HTERT RPE-1 (cell line): ENCODE measurements around the gene TRIM72.
"Not testable (repeated sequence)": the region's sequence is repeated elsewhere in the genome, so short reads cannot be mapped to it uniquely, and the experiment has no call there.

Experiments
- in situ Hi-C: fragments of 300-500 bp; cut with MboI; formaldehyde crosslinking; loops from 4 replicates; pipeline ENCODE4 v1.14.3; 2020; ENCODE audit warnings: low sequenced_read_pairs

TRIM72 gene

GRCh38 chr16:31214708-31215286 is 878 bp downstream of the TRIM72 start:
- in situ Hi-C loops = no loop called here

GRCh38 chr16:31215287-31216162 is 1.6 kb downstream of the TRIM72 start:
- in situ Hi-C loops = no loop called here

GRCh38 chr16:31216422-31217135 is 2.7 kb downstream of the TRIM72 start, which contains the start of gene PYDC1:
Gene PYDC1, minus strand, starts transcription at chr16:31217135. Its CDS starts 107 bp downstream, at chr16:31217028.
- in situ Hi-C loops = no loop called here

GRCh38 chr16:31217136-31217530 is 3.2 kb downstream of the TRIM72 start:
- in situ Hi-C loops = no loop called here

- in situ Hi-C loops = no loop called here
Measured at GRCh38 chr16:31219154-31219741, 5.3 kb downstream of the TRIM72 start.

GRCh38 chr16:31221357-31222160 is 7.6 kb downstream of the TRIM72 start:
- in situ Hi-C loops = no loop called here

- in situ Hi-C loops = no loop called here
Measured at GRCh38 chr16:31223044-31223443, 9.1 kb downstream of the TRIM72 start.

GRCh38 chr16:31224092-31224955 is 10.4 kb downstream of the TRIM72 start:
- in situ Hi-C loops = no loop called here

GRCh38 chr16:31225193-31225592 is 11.3 kb downstream of the TRIM72 start:
- in situ Hi-C loops = no loop called here

- in situ Hi-C loops = no loop called here
Measured at GRCh38 chr16:31228206-31228605, 14.3 kb downstream of the TRIM72 start.

- in situ Hi-C loops = no loop called here
Measured at GRCh38 chr16:31229501-31229900, 15.6 kb downstream of the TRIM72 start.

- in situ Hi-C loops = no loop called here
Measured at GRCh38 chr16:31238041-31238440, 24.1 kb downstream of the TRIM72 start.

GRCh38 chr16:31242206-31242605 is 28.3 kb downstream of the TRIM72 start:
- in situ Hi-C loops = no loop called here

- in situ Hi-C loops = no loop called here
Measured at GRCh38 chr16:31243734-31244670, 30.1 kb downstream of the TRIM72 start.

- in situ Hi-C loops = not testable (repeated sequence)
Measured at GRCh38 chr16:31245598-31245997, 31.7 kb downstream of the TRIM72 start.

GRCh38 chr16:31246296-31246695 is 32.4 kb downstream of the TRIM72 start:
- in situ Hi-C loops = no loop called here

- in situ Hi-C loops = no loop called here
Measured at GRCh38 chr16:31248344-31248743, 34.4 kb downstream of the TRIM72 start.

- in situ Hi-C loops = no loop called here
Measured at GRCh38 chr16:31250782-31251384, 37.0 kb downstream of the TRIM72 start.
